Transverse colon (tissue), 4 donors: ENCODE results near the gene CETN2.

Experiments used
- CTCF ChIP-seq, 5 experiments: fragments of 200-600 bp in 3 of 5; fragments of 450-650 bp in 2 of 5; sonication (generic) in 3 of 5; IDR thresholded peaks; 1 replicate in 2 of 5; 2 replicates in 3 of 5; pipeline ENCODE4 v1.5.1; 2016 to 2017; ENCODE audit warnings: antibody characterized with exemption in 5 of 5, inconsistent platforms in 3 of 5, mild to moderate bottlenecking in 2 of 5, moderate library complexity in 1 of 5
- EP300 ChIP-seq: sonication (generic); formaldehyde crosslinking; IDR thresholded peaks from one replicate; pipeline ENCODE4 v1.6.1; 2017; ENCODE audit warnings: antibody characterized with exemption, low read depth
- POLR2A ChIP-seq: fragments of 450-650 bp; IDR thresholded peaks from one replicate; pipeline ENCODE4 v1.6.1; 2016; ENCODE audit warnings: antibody characterized with exemption, mild to moderate bottlenecking, moderate library complexity
- POLR2AphosphoS5 ChIP-seq, 3 donors: sonication (generic); formaldehyde crosslinking; IDR thresholded peaks; one replicate each; pipeline ENCODE4 v1.6.1; 2016; ENCODE audit warnings: antibody characterized with exemption in 3 of 3

- TF ChIP-seq CTCF (IDR thresholded peaks at IDR 0.05) (no peak), EP300 (no peak), POLR2A (no peak), POLR2AphosphoS5 (IDR thresholded peaks at IDR 0.05) (no peak)
These were observed 31.6 kb downstream of the CETN2 start for GRCh38 chrX:152798945-152799344.
